ENCODE data around the gene LRRTM4.

LRRTM4 gene

GRCh38 chr2:77013457-77013856 lies 508.7 kb downstream of the LRRTM4 start:
- DNase-seq = no peak
- no CpG with 5 or more reads among the region's 2 CpGs for WGBS (ENCODE audit: insufficient coverage)
- no peak overlapping the region for H3K4me3 ChIP-seq (ENCODE audit: control insufficient read depth in 1 of 7, extremely low read depth in 1 of 7, insufficient read depth in 4 of 7, low read depth in 2 of 7, low read length in 6 of 7)
- POLR2A ChIA-PET = no interaction called here
- no peaks in the 10 kb centered on the region for H3K36me3 ChIP-seq (ENCODE audit: control insufficient read depth in 4 of 4, insufficient read depth in 4 of 4, low read length in 3 of 4)
- CTCF ChIA-PET = no interaction called here
- no peak overlapping the region for H3K27ac ChIP-seq (ENCODE audit: insufficient read depth in 1 of 2, low read depth in 1 of 2, low read length in 2 of 2, poor library complexity in 1 of 2, severe bottlenecking in 2 of 2)
- H3K9me3 ChIP-seq (ENCODE audit: control extremely low read depth in 1 of 5, control insufficient read depth in 4 of 5, insufficient read depth in 2 of 5, low read depth in 1 of 5, low read length in 4 of 5) = no peaks in the 10 kb centered on the region
- H3K27me3 ChIP-seq (replicated peaks in 2 of 5; ENCODE audit: control insufficient read depth in 4 of 5, insufficient read depth in 5 of 5, low read length in 4 of 5) = no peaks in the 10 kb centered on the region
- no peaks in the 10 kb centered on the region for H3K4me1 ChIP-seq (ENCODE audit: control extremely low read depth in 1 of 4, control insufficient read depth in 4 of 4, insufficient read depth in 4 of 4, low read length in 3 of 4)

GRCh38 chr2:77009307-77009706 lies 512.9 kb downstream of the LRRTM4 start:
- 87% methylated on average over 3 of the region's 3 CpGs for WGBS (ENCODE audit: insufficient coverage)
- no peak overlapping the region for H3K4me3 ChIP-seq (ENCODE audit: control insufficient read depth in 1 of 7, extremely low read depth in 1 of 7, insufficient read depth in 4 of 7, low read depth in 2 of 7, low read length in 6 of 7)
- CTCF ChIA-PET = no interaction called here
- DNase-seq = no peak
- no peaks in the 10 kb centered on the region for H3K36me3 ChIP-seq (ENCODE audit: control insufficient read depth in 4 of 4, insufficient read depth in 4 of 4, low read length in 3 of 4)
- H3K27ac ChIP-seq (ENCODE audit: insufficient read depth in 1 of 2, low read depth in 1 of 2, low read length in 2 of 2, poor library complexity in 1 of 2, severe bottlenecking in 2 of 2) = no peak overlapping the region
- no peaks in the 10 kb centered on the region for H3K27me3 ChIP-seq (replicated peaks in 2 of 5; ENCODE audit: control insufficient read depth in 4 of 5, insufficient read depth in 5 of 5, low read length in 4 of 5)
- no peaks in the 10 kb centered on the region for H3K4me1 ChIP-seq (ENCODE audit: control extremely low read depth in 1 of 4, control insufficient read depth in 4 of 4, insufficient read depth in 4 of 4, low read length in 3 of 4)
- H3K9me3 ChIP-seq (ENCODE audit: control extremely low read depth in 1 of 5, control insufficient read depth in 4 of 5, insufficient read depth in 2 of 5, low read depth in 1 of 5, low read length in 4 of 5) = no peaks in the 10 kb centered on the region
- POLR2A ChIA-PET = no interaction called here

GRCh38 chr2:77008853-77009252 lies 513.3 kb downstream of the LRRTM4 start:
- Histone ChIP-seq H3K27ac (ENCODE audit: insufficient read depth in 1 of 2, low read depth in 1 of 2, low read length in 2 of 2, poor library complexity in 1 of 2, severe bottlenecking in 2 of 2) (no peak overlapping the region), H3K4me1 (ENCODE audit: control extremely low read depth in 1 of 4, control insufficient read depth in 4 of 4, insufficient read depth in 4 of 4, low read length in 3 of 4) (no peaks in the 10 kb centered on the region), H3K4me3 (ENCODE audit: control insufficient read depth in 1 of 7, extremely low read depth in 1 of 7, insufficient read depth in 4 of 7, low read depth in 2 of 7, low read length in 6 of 7) (no peak overlapping the region), H3K36me3 (ENCODE audit: control insufficient read depth in 4 of 4, insufficient read depth in 4 of 4, low read length in 3 of 4) (no peaks in the 10 kb centered on the region), H3K9me3 (ENCODE audit: control extremely low read depth in 1 of 5, control insufficient read depth in 4 of 5, insufficient read depth in 2 of 5, low read depth in 1 of 5, low read length in 4 of 5) (no peaks in the 10 kb centered on the region), H3K27me3 (replicated peaks in 2 of 5; ENCODE audit: control insufficient read depth in 4 of 5, insufficient read depth in 5 of 5, low read length in 4 of 5) (no peaks in the 10 kb centered on the region)
- POLR2A ChIA-PET = no interaction called here
- CTCF ChIA-PET = no interaction called here
- DNase-seq = no peak
- WGBS (ENCODE audit: insufficient coverage) = 0% methylated on average over 1 of the region's 1 CpG

- Histone ChIP-seq H3K36me3 (ENCODE audit: control insufficient read depth in 4 of 4, insufficient read depth in 4 of 4, low read length in 3 of 4) (no peaks in the 10 kb centered on the region), H3K27ac (ENCODE audit: insufficient read depth in 1 of 2, low read depth in 1 of 2, low read length in 2 of 2, poor library complexity in 1 of 2, severe bottlenecking in 2 of 2) (no peak overlapping the region), H3K9me3 (ENCODE audit: control extremely low read depth in 1 of 5, control insufficient read depth in 4 of 5, insufficient read depth in 2 of 5, low read depth in 1 of 5, low read length in 4 of 5) (no peaks in the 10 kb centered on the region), H3K27me3 (replicated peaks in 2 of 5; ENCODE audit: control insufficient read depth in 4 of 5, insufficient read depth in 5 of 5, low read length in 4 of 5) (no peaks in the 10 kb centered on the region), H3K4me1 (ENCODE audit: control extremely low read depth in 1 of 4, control insufficient read depth in 4 of 4, insufficient read depth in 4 of 4, low read length in 3 of 4) (no peaks in the 10 kb centered on the region), H3K4me3 (ENCODE audit: control insufficient read depth in 1 of 7, extremely low read depth in 1 of 7, insufficient read depth in 4 of 7, low read depth in 2 of 7, low read length in 6 of 7) (no peak overlapping the region)
- 100% methylated on average over 1 of the region's 2 CpGs for WGBS (ENCODE audit: insufficient coverage)
- DNase-seq = no peak
- CTCF ChIA-PET = no interaction called here
- POLR2A ChIA-PET = interaction anchor here (0.6 kb wide), 1 partner anchor 1562 kb away, joined by 3 read pairs; no protein-coding TSS in a partner anchor
These were observed 514.5 kb downstream of the LRRTM4 start for GRCh38 chr2:77007686-77008085.

- no peak for DNase-seq
- H3K4me1 ChIP-seq (ENCODE audit: control extremely low read depth in 1 of 4, control insufficient read depth in 4 of 4, insufficient read depth in 4 of 4, low read length in 3 of 4) = no peaks in the 10 kb centered on the region
- H3K27me3 ChIP-seq (replicated peaks in 2 of 5; ENCODE audit: control insufficient read depth in 4 of 5, insufficient read depth in 5 of 5, low read length in 4 of 5) = no peaks in the 10 kb centered on the region
- H3K27ac ChIP-seq (ENCODE audit: insufficient read depth in 1 of 2, low read depth in 1 of 2, low read length in 2 of 2, poor library complexity in 1 of 2, severe bottlenecking in 2 of 2) = no peak overlapping the region
- POLR2A ChIA-PET = no interaction called here
- no peaks in the 10 kb centered on the region for H3K36me3 ChIP-seq (ENCODE audit: control insufficient read depth in 4 of 4, insufficient read depth in 4 of 4, low read length in 3 of 4)
- CTCF ChIA-PET = no interaction called here
- no CpG with 5 or more reads among the region's 2 CpGs for WGBS (ENCODE audit: insufficient coverage)
- no peaks in the 10 kb centered on the region for H3K9me3 ChIP-seq (ENCODE audit: control extremely low read depth in 1 of 5, control insufficient read depth in 4 of 5, insufficient read depth in 2 of 5, low read depth in 1 of 5, low read length in 4 of 5)
- H3K4me3 ChIP-seq (ENCODE audit: control insufficient read depth in 1 of 7, extremely low read depth in 1 of 7, insufficient read depth in 4 of 7, low read depth in 2 of 7, low read length in 6 of 7) = no peak overlapping the region
These were observed 516.7 kb downstream of the LRRTM4 start for GRCh38 chr2:77005522-77005921.

GRCh38 chr2:77001895-77002294 lies 520.3 kb downstream of the LRRTM4 start:
- WGBS (ENCODE audit: insufficient coverage) = 100% methylated on average over 1 of the region's 1 CpG
- ChIA-PET CTCF (no interaction called here), POLR2A (interaction anchor here (0.6 kb wide), 1 partner anchor 243 kb away, joined by 3 read pairs; no protein-coding TSS in a partner anchor)
- DNase-seq = no peak
- H3K27me3 ChIP-seq (replicated peaks in 2 of 5; ENCODE audit: control insufficient read depth in 4 of 5, insufficient read depth in 5 of 5, low read length in 4 of 5) = no peaks in the 10 kb centered on the region
- H3K36me3 ChIP-seq (ENCODE audit: control insufficient read depth in 4 of 4, insufficient read depth in 4 of 4, low read length in 3 of 4) = no peaks in the 10 kb centered on the region
- no peak overlapping the region for H3K4me3 ChIP-seq (ENCODE audit: control insufficient read depth in 1 of 7, extremely low read depth in 1 of 7, insufficient read depth in 4 of 7, low read depth in 2 of 7, low read length in 6 of 7)
- no peaks in the 10 kb centered on the region for H3K4me1 ChIP-seq (ENCODE audit: control extremely low read depth in 1 of 4, control insufficient read depth in 4 of 4, insufficient read depth in 4 of 4, low read length in 3 of 4)
- H3K27ac ChIP-seq (ENCODE audit: insufficient read depth in 1 of 2, low read depth in 1 of 2, low read length in 2 of 2, poor library complexity in 1 of 2, severe bottlenecking in 2 of 2) = no peak overlapping the region
- no peaks in the 10 kb centered on the region for H3K9me3 ChIP-seq (ENCODE audit: control extremely low read depth in 1 of 5, control insufficient read depth in 4 of 5, insufficient read depth in 2 of 5, low read depth in 1 of 5, low read length in 4 of 5)

- H3K27ac ChIP-seq (ENCODE audit: insufficient read depth in 1 of 2, low read depth in 1 of 2, low read length in 2 of 2, poor library complexity in 1 of 2, severe bottlenecking in 2 of 2) = no peak overlapping the region
- WGBS (ENCODE audit: insufficient coverage) = 81% methylated on average over 3 of the region's 3 CpGs
These were observed 523.5 kb downstream of the LRRTM4 start for GRCh38 chr2:76998704-76999103.

More at GRCh38 chr2:76998704-76999103, 523.5 kb downstream of the LRRTM4 start:
- CTCF ChIA-PET = no interaction called here
- Histone ChIP-seq H3K4me1 (ENCODE audit: control extremely low read depth in 1 of 4, control insufficient read depth in 4 of 4, insufficient read depth in 4 of 4, low read length in 3 of 4) (no peaks in the 10 kb centered on the region), H3K4me3 (ENCODE audit: control insufficient read depth in 1 of 7, extremely low read depth in 1 of 7, insufficient read depth in 4 of 7, low read depth in 2 of 7, low read length in 6 of 7) (no peak overlapping the region), H3K36me3 (ENCODE audit: control insufficient read depth in 4 of 4, insufficient read depth in 4 of 4, low read length in 3 of 4) (no peaks in the 10 kb centered on the region), H3K9me3 (ENCODE audit: control extremely low read depth in 1 of 5, control insufficient read depth in 4 of 5, insufficient read depth in 2 of 5, low read depth in 1 of 5, low read length in 4 of 5) (no peaks in the 10 kb centered on the region), H3K27me3 (replicated peaks in 2 of 5; ENCODE audit: control insufficient read depth in 4 of 5, insufficient read depth in 5 of 5, low read length in 4 of 5) (no peaks in the 10 kb centered on the region)
- DNase-seq = no peak
- POLR2A ChIA-PET = no interaction called here
